ENCODE data around the gene GCNA. TPM values are rescaled to one million over a fixed set of nuclear protein-coding genes. Genes with fewer than 3 reads are reported as not detected.

The GCNA gene
- total RNA-seq, 1 experiment from 2014 or later: 0.98 TPM

- TF ChIP-seq CTCF (IDR thresholded peaks at IDR 0.05 in 2 of 3, conservative IDR thresholded peaks at IDR 0.05 in 1 of 3; ENCODE audit: borderline replicate concordance in 1 of 3, insufficient read depth in 1 of 3, low read depth in 2 of 3, low read length in 2 of 3) (no peak), TCF7L2 (IDR thresholded peaks at IDR 0.05; ENCODE audit: borderline replicate concordance, extremely low read depth, insufficient read depth, insufficient read length) (no peak)
Measured at GRCh38 chrX:71537743-71538142, 40.5 kb upstream of the GCNA start (continued).

- H3K27ac ChIP-seq (ENCODE audit: low read depth, low read length): no peak overlapping the region
Measured at GRCh38 chrX:71540801-71541200, 37.4 kb upstream of the GCNA start.

More at GRCh38 chrX:71540801-71541200, 37.4 kb upstream of the GCNA start:
- no peaks in the 10 kb centered on the region for H3K9me3 ChIP-seq (ENCODE audit: control insufficient read depth in 1 of 2, insufficient read depth in 1 of 2, low read depth in 1 of 2, low read length in 2 of 2)
- BruUV-seq (replicated peaks): no TSS peak
- no peak overlapping the region for H2AFZ ChIP-seq (ENCODE audit: low read depth, low read length, poor library complexity, severe bottlenecking)
- H3K4me1 ChIP-seq (ENCODE audit: control insufficient read depth in 1 of 2, insufficient read depth in 2 of 2, low read length in 2 of 2): peaks cover 6 to 29% of the 10 kb centered on the region in 2 experiments
- DNase-seq (ENCODE audit: low read depth, low spot score): no peak
- intact Hi-C loops (cut with micrococcal nuclease): no loop called here
- POLR2A ChIA-PET: no interaction called here
- no peak overlapping the region for H3K9ac ChIP-seq (ENCODE audit: low read length)
- CTCF ChIA-PET: no interaction called here
- H3K4me3 ChIP-seq (replicated peaks in 1 of 2; ENCODE audit: low read depth in 1 of 2, low read length in 2 of 2): no peak overlapping the region
- H3K27me3 ChIP-seq (ENCODE audit: insufficient read depth, low read length): no peaks in the 10 kb centered on the region
- no peak for ATAC-seq
- H3K79me2 ChIP-seq (ENCODE audit: insufficient read depth, low read length): peaks cover 98% of the 10 kb centered on the region
- peaks cover 50% of the 10 kb centered on the region for H4K20me1 ChIP-seq (ENCODE audit: insufficient read depth)
- RAD21 ChIA-PET (ENCODE audit: low non-redundant PET in 1 of 2, low total read pairs in 2 of 2, uncharacterized antibody in 2 of 2, unreplicated experiment in 2 of 2): no interaction called here
- H3K4me2 ChIP-seq (ENCODE audit: low read length): no peak overlapping the region
- no peak for TF ChIP-seq REST (IDR thresholded peaks at IDR 0.05; ENCODE audit: low read depth)
- TF ChIP-seq CEBPB (IDR thresholded peaks at IDR 0.05; ENCODE audit: low read depth): no peak
- no peak for TF ChIP-seq YY1 (IDR thresholded peaks at IDR 0.05; ENCODE audit: extremely low read depth, insufficient replicate concordance, low read depth, low read length)
- no peak for TF ChIP-seq POLR2AphosphoS5 (IDR thresholded peaks at IDR 0.05; ENCODE audit: low read depth, low read length)
- TF ChIP-seq RAD21 (IDR thresholded peaks at IDR 0.05; ENCODE audit: low read depth): no peak
- no peak for TF ChIP-seq ZFX (IDR thresholded peaks at IDR 0.05)
- no peak for TF ChIP-seq ATF3 (IDR thresholded peaks at IDR 0.05)
- TF ChIP-seq SIN3A (IDR thresholded peaks at IDR 0.05; ENCODE audit: low read depth): no peak
- TF ChIP-seq CBX3 (IDR thresholded peaks at IDR 0.05; ENCODE audit: low read depth): no peak
- no peak for TF ChIP-seq SRF (IDR thresholded peaks at IDR 0.05; ENCODE audit: low read depth)
- no peak for TF ChIP-seq TCF7L2 (IDR thresholded peaks at IDR 0.05; ENCODE audit: borderline replicate concordance, extremely low read depth, insufficient read depth, insufficient read length)
- TF ChIP-seq ZNF274 (IDR thresholded peaks at IDR 0.05; ENCODE audit: low read depth, low read length): no peak
- TF ChIP-seq EZH2phosphoT487 (IDR thresholded peaks at IDR 0.05; ENCODE audit: borderline replicate concordance): no peak
- no peak for TF ChIP-seq POLR2A (IDR thresholded peaks at IDR 0.05; ENCODE audit: borderline replicate concordance, extremely low read depth, insufficient read depth, insufficient read length)
- TF ChIP-seq ELF1 (IDR thresholded peaks at IDR 0.05; ENCODE audit: borderline replicate concordance, low read depth): no peak
- H3K9me2 ChIP-seq (ENCODE audit: insufficient read depth): no peaks in the 10 kb centered on the region
- peaks cover 14 to 20% of the 10 kb centered on the region in 2 experiments for H3K36me3 ChIP-seq (ENCODE audit: control insufficient read depth in 1 of 2, insufficient read depth in 2 of 2, low read length in 2 of 2)

Data from HCT116 (cell line).